NOMO-1 (cell line): ENCODE data around the gene HTR3A.
"Not testable (repeated sequence)": the region's sequence is repeated elsewhere in the genome, so short reads cannot be mapped to it uniquely, and the experiment has no call there.

Experiments
- DNase-seq, 2 experiments: peaks; one replicate each; lab custom pipeline; 2025; ENCODE audit not compliant: unreplicated experiment in 2 of 2; lab: John Stamatoyannopoulos, UW

The HTR3A gene

DNA sequence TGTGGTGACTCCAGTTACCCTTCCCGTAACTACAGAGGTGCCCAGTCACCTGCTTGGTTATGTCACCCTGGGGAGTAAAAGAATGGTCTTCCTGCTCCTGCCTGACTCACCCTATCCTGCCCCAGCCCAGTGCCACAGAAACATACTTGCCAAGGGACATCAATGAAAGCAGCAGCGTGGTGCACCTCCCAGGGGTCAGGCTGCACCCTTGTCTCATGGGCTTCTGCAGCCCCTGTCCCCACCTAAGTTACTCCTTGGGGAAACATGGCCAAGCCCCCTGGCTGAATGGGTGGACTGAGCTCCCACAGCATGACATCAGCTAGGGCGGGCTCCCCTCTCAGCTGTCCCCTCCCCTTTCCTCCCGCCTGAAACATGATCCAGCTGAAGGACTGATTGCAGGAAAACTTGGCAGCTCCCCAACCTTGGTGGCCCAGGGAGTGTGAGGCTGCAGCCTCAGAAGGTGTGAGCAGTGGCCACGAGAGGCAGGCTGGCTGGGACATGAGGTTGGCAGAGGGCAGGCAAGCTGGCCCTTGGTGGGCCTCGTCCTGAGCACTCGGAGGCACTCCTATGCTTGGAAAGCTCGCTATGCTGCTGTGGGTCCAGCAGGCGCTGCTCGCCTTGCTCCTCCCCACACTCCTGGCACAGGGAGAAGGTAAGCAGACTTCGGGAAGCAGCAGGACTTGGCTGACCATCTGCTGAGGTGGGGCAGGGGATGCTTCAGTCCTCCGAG lies at the start of gene HTR3A:
HTR3A (plus strand) TSS at position 368 of the 730 bp plus-strand sequence; CDS start at position 586, 218 bp downstream.
- no peak for DNase-seq

DNA sequence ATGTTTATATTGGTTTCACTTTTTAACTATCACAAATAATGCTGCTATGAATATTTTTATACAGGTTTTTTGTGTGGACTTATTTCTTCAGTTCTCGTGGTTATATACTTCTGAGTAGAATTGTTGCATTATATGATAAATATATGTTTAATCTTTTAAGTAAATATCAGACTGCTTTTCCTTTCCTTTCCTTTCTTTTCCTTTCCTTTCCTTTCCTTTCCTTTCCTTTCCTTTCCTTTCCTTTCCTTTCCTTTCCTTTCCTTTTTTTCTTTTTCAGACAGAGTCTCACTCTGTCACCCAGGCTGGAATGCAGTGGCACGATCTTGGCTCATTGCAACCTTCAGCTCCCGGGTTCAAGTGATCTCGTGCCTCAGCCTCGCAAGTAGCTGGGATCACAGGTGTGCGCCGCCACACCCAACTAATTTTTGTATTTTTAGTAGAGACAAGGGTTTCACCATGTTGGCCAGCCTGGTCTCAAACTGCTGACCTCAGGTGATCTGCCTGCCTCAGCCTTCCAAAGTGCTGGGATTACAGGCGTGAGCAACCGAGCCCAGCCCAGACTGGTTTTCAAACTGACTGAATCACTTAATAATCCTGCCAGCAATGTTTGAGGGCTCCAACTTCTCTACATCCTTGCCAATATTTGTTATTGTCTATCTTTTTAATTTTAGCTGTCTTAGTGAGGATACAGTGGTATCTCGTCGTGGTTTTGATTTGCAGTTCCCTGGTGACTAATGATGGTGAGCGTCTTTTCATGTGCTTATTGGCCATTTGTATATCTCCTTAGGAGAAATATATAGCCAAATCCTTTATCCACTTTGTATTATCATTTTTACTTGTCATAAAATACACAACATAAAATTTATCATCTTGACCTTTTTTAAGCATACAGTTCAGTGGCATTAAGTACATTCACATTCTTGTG lies 48.4 kb upstream of the HTR3A start:
- no peak for DNase-seq

DNA sequence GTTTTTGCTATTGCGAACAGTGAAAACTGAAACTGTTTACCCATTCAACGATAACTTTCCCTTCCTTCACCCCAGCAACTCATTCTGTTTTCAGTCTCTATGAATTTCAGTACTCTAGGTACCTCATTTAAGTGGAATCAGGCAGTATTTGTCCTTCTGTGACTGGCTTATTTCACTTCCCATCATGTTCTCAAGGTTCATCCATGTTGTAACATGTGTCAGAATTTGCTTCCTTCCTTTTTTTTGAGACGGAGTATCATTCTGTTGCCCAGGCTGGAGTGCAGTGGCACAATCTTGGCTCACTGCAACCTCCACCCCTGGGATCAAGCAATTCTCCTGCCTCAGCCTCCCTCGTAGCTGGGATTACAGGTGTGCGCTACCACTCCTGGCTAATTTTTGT lies 46.6 kb upstream of the HTR3A start:
- DNase-seq, result peak in 1 of 2 experiments; percentile 35

DNA sequence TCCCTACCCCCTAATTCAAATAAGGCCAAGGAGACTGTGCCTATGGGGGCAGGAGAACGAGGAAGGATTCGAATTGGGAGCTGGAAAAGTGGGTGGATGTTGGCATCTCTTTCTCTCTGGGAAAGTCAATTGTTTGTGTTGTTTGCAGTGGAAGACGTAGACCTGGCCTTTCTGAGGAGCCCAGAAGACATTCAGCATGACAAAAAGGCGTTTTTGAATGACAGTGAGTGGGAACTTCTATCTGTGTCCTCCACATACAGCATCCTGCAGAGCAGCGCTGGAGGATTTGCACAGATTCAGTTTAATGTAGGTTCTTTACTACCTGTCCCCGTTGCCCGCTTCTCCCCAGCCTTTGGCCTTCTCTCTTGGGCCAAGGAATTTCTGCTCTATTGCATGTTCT lies 42.1 kb upstream of the HTR3A start:
- DNase-seq, result no peak

DNA sequence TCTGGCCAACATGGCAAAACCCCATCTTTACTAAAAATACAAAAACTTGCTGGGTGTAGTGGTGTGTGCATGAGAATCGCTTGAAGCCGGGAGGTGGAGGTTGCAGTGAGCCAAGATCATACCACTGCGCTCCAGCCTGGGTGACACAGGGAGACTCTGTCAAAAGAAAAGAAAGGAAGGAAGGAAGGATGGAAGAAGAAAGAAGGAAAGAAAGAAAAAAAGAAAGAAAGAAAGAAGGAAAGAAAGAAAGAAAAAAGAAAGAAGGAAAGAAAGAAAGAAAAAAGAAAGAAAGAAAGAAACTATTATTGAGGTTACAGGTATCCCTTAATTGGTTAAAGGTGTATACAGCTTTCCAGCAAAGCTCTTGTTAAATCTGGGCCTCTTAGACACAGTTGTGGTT lies 40.7 kb upstream of the HTR3A start:
- not testable (repeated sequence) for DNase-seq

DNA sequence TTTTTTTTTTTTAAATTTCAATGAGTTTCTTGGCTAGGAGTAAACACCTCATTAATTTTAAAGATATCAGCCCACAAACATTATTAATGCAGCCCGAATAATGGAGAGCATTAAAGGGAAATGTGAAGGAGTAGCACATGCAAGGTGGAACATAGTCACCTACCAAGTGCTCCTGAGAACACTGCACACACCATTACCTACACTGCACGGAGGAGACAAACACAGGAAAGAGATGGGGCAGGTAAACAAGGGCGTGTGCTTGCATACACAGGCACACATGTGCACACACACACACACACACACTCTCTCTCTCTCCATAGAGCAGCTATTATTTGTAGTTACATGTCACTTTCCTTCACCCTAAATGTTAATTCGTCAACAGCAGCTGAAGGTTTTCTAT lies 40.1 kb upstream of the HTR3A start:
- DNase-seq, result no peak

DNA sequence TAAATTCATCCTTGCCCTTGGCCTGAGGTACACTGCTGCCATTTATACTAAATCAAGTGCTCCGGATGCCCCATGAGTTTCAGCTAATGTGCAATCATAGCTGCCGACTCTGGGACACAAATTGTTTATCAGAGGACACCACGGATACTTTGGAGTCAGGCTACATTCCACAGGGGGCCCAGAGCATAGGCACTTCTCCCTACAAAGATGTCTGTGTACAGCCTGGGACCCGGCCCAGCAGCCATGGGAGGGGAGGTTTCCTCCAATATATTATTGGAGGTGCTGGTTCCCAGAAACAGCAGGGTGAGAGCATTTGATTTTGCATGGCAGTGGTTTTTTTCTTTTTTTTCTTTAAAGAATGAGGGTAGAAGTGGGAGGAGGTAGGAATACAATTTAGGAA lies 39.0 kb upstream of the HTR3A start:
- DNase-seq, result no peak

DNA sequence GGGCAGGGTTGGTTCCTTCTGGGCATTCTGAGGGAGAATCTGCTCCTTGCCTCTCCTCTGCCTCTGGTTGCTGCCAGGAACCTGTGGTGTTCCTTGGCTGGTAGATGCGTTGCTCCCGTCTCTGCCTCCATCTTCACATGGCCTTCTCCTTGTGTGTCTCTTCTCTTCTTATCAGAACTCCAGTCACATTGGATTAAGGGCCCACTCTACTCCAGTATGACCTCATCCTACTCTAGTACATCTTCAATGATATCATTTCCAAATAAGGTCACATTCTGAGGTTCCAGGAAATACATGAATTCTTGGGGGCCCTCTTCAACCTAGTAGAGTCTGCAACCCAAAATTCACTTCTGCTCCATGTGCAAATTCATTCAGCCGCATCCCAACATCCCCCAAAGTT lies 37.0 kb upstream of the HTR3A start:
- DNase-seq, result no peak

DNA sequence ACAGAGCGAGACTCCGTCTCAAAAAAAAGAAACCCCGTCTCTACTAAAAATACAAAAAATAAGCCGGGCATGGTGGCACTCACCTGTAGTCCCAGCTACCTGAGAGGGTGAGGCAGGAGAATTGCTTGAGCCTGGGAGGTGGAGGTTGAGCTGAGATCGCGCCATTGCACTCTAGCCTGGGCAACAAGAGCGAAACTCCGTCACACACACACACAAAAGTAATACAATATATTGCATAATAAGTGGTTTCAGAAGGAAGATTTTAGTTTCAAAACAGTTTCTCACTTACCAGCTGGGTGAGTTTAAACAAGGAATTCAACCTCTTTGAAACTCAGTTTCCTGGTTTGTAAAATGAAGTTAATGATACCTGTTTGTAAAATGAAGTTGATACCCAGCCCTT lies 32.7 kb upstream of the HTR3A start:
- DNase-seq, result no peak

DNA sequence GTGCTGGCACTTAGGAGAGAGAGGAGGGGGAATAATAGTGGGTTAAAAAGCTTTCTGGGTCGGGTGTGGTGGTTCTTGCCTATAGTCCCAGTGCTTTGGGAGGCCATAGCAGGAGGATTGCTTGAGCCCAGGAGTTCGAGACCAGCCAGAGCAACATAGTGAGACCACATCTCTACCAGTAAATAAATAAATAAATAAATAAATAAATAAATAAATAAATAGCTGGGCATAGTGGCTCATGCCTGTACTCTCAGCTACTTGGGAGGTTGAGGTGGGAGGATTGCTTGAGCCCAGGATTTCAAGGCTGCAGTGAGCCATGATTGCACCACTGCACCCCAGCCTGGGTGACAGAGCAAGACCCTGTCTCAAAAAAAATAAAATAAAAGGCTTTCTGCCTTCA lies 28.7 kb upstream of the HTR3A start:
- not testable (repeated sequence) for DNase-seq

DNA sequence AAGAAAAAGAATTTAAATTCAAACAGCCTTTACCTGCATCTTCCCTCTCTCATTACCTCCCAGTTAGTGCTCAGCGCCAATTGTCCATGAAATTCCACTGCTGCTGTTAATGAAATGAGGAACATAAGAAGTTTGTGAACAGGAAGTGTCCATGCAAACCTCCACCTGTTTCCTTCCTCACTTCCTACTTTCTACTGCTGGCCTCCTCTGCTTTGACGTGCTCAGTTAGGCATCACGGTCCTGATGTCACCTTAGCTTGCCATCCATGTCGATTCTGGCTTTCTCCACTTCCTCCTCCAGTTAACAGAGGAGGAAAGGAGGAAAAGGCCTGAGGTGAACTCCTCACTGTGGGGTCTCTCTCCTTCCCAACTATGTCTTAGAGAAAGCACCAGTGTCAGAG lies 26.9 kb upstream of the HTR3A start:
- no peak for DNase-seq

DNA sequence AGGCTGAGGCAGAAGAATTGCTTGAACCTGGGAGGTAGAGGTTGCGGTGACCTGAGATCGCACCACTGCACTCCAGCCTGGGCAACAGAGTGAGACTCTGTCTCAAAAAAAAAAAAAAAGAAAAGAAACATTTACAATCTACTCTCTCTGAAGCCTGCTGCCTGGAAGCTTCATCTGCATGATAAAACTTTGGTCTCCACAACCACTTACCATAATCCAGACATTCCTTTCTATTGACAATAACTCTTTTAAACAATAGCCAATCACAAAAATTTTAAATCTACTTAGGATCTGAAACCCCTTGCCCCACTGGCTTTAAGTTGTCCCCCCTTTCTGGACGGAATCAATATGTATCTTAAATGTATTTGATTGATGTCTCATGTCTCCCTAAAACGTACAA lies 25.0 kb upstream of the HTR3A start:
- no peak for DNase-seq

DNA sequence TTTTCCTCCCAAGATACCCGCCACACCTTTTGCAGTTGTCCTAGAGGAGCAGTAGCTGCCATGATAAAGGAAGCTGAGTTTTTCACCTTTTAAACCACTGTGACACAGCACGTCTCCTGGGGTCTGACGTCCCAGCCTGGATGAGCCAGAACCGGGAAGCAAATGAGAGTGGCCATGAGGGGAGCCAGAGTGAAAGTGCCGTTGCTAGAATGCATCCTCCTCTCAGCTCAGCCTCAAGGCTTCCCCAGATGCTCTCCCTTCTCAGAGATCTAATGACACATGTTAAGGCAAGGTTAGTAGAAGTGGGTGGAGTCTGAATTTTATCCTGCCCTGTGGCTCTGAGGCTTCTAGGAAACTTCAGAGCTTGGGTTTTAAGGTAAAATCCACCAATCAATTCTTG lies 23.4 kb upstream of the HTR3A start:
- DNase-seq, result no peak

DNA sequence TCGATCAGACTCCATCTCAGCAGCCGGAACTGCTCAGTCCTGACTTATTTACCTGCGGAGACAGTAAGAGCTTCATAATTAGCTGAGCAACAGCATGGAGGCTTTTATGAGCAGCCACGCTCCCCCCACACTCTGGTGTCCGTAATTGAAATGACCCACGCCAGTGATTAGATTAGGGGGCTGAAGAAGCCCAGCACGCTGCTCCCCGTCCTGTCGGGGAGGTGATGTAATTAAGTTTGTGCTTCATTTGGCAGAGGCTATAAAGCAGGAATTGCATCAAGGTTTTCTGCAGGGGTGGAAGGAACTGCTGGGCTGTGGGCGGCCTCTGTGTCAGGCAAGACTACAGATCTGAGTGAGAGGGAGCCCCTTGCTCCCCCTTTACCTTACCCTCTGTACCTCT lies 22.8 kb upstream of the HTR3A start:
- DNase-seq, result peak in 1 of 2 experiments; percentile 15

DNA sequence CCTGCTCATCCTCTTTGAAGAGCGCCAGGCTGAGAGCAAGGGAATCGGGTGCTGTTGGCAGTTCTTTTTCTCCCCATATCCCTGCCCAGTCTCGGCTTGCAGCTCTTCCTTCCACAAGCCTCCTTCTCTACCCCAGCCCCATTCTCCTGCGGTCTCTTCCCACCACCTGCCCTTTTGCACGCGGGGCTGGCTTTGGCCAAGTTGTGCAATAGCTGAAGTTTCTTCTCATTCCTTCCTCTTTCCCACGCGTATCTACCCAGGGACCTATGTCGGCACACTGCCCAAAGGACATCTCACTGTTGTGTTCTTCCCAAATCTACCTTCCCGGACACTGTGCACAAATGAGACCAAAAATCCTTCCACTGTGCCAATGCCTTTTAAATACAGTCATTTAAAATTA lies 22.3 kb upstream of the HTR3A start:
- DNase-seq, result peak; percentile 55 to 76

DNA sequence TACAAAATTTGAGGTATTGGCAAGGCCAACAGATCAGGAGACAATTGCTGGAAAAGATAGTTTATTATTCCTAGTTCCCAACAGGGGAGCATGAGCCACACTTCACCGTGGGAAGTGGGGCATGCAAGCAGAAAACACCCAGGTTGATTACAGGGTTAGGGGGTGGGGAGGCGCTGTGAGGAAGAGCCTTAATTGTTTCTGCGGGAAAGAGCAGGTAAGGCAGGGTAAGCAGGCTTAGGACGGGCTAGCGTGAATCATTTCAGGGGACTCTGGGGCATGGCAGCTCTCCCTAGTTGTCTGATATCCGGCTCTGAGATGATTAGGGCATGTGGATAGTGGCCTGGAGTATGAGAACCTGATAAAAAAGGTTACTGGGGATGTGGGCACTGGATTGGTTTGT lies 20.7 kb upstream of the HTR3A start:
- DNase-seq, result no peak

DNA sequence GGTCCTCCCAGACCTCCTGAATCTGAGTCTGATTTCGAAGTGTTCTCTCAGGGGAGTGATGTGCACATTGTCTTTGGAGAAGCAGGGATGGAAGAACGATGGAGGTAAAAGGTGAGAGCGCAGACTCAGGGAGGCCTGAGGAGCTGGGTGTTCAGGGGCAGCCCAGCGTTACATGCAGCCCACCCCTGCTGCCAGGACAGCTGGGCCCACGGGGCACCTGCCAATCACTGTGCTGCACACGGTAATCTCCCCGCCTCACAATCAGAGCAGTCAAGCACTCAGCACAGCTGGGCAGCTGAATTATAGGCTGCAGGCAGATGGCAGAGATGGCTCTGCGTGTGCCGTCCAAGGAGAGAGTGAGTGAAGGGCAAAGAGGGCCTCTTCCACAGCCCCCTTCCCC lies 17.9 kb upstream of the HTR3A start:
- DNase-seq, result no peak

DNA sequence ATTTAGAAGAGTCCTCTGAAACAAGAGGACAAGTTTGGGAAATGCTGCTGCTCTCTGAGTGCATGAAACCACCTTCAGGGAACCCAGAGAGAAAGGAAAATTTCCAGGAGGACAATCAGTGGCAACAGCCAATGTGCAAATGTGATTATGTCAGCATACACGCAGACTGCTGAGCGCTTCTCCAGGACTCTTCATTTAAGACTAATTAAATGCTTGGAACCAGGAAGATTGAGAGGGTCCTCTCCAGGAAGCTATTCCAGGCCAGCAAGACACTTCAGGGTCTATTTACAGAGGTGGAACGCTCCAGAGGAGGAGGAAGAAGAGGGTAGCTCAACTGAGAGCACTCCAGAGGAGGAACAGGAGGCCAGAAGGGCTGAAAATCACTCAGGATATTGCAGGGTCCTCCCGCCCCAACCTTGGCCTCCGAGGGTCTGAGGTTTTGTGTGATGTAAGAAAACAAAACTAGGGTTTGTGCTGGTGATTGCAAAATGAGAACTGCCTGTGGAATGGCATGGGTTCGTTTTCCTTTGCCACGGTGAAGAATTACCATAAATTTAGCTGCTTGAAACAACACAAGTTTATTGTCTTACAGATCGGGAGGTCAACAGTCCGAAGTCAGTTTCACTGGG lies 14.1 kb upstream of the HTR3A start:
- peak; percentile 17 to 35 for DNase-seq

DNA sequence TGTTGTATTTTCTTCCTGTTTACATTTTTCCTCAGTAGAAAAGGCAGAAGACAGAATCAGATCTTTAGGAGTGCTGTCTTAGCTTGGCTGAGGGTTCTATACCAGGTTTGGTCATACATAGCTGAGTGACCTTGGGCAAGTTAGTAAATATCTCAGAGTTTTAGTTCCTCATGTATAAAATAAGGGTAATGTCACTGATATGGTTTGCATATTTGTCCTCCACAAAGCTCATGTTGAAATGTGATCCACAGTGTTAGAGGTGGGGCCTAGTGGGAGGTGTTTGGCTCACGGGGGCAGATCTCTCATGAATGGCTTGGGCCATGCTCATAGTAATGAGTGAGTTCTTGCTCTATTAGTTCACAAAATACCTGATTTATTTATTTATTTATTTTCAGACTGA lies 7.5 kb upstream of the HTR3A start:
- DNase-seq, result no peak

DNA sequence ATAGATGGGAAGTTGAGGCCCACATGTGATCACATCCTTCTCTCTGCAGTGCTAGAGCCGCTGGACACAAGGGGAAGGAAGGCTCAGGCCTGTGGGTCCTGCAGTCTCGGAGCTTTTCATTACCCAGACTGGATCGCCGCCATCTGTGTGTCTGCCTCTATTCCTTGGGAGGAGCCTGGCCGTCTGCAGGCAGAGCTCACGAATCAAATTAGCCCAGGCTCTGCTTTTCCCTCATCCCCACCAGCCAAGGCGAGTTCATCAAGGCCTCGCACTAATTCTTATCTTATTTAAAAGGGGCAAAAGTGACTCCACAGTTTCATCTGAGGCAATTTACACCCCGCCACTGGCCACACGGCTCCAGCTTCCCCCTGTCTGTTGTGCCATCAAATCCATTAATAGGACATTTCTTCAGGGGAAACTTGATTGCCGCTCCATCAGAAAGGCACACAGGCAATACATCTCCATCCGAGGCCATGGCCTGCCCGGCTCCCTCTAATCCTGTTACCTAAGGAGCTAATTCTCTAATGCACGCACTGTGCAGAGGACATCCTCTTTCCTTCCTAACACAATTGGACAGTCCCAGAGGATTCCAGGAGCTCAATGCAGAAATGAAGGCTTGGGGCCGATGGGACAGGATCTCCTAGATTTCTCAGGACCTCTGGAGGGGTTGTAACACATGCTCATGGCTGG lies 3.3 kb upstream of the HTR3A start:
- no peak for DNase-seq

DNA sequence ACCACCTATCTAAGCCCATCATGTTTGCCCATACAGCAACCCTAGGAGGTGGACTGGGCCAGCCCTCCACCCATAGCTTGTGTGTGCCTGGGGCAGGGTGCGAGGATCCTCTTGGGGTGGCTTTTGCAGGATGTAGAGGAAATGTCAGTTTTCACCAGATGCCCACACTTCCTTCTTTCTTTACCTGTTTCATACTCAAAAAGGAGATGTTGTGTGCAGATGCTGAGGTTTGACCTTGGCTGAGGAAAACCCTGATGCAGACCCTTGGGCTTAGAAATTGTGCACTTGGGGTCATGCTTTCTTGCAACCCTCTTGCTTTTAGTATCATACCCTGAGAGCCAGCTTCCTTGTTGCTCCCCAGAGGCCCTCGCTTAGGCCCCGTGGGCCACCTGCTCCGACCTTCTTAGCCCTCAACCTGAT lies 2.2 kb downstream of the HTR3A start:
- DNase-seq, result no peak
